ENCODE data around the gene CRABP2.

DNA sequence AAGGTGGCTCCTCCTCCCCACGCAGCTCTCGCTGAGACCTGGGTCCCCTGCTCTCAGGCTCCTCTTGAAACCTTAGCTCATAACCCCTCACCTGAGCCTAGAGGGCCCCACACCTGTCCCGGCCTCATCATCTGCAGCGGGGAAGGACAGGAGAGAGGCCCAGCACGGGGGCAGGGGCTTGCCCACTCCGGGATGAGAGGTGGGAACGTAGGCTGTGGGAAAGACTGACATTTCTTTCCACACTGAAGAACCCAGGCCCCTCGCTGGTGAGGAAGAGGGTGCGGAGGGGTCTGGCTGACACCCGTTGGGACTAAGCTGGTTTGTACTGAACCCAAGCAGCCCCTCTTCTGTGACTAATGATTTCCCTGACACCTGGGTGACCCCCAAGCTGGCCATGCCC, 14.2 kb downstream of the CRABP2 start:
- TF ChIP-seq, protein P1, sequence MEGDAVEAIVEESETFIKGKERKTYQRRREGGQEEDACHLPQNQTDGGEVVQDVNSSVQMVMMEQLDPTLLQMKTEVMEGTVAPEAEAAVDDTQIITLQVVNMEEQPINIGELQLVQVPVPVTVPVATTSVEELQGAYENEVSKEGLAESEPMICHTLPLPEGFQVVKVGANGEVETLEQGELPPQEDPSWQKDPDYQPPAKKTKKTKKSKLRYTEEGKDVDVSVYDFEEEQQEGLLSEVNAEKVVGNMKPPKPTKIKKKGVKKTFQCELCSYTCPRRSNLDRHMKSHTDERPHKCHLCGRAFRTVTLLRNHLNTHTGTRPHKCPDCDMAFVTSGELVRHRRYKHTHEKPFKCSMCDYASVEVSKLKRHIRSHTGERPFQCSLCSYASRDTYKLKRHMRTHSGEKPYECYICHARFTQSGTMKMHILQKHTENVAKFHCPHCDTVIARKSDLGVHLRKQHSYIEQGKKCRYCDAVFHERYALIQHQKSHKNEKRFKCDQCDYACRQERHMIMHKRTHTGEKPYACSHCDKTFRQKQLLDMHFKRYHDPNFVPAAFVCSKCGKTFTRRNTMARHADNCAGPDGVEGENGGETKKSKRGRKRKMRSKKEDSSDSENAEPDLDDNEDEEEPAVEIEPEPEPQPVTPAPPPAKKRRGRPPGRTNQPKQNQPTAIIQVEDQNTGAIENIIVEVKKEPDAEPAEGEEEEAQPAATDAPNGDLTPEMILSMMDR (IDR thresholded peaks at IDR 0.05), result no peak
- TF ChIP-seq POLR2A (IDR thresholded peaks at IDR 0.05), result no peak

All from adrenal gland (tissue), 5 donors.